ENCODE data around the gene NTM.
A peak's percentile ranks its signal among the peaks of the same experiment; 100 is the strongest.
"Not testable (repeated sequence)": the region's sequence is repeated elsewhere in the genome, so short reads cannot be mapped to it uniquely, and the experiment has no call there.

Gene NTM

GRCh38 chr11:131424257-131424876, 54.0 kb downstream of the NTM start:
- DNase-seq: not testable (repeated sequence)

GRCh38 chr11:131425285-131425684, 54.9 kb downstream of the NTM start:
- DNase-seq: no peak

DNA sequence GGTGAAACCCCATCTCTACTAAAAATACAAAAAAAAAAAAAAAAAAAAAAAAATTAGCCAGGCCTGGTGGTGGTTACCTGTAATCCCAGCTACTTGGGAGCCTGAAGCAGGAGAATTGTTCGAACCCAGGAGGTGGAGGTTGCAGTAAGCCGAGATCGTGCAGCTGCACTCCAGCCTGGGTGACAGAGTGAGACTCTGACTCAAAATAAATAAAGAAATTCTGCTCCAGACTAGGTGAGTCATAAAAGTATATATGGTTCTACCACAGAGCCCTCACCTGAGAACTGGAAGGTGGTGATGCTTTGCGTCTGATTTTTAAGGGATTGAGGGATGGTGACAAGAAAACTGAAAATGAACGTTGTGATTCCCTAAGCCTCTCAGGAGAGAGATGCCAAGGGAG, 58.4 kb downstream of the NTM start:
- no peak for DNase-seq

GRCh38 chr11:131430473-131431208, 60.2 kb downstream of the NTM start:
- peak; percentile 84 for DNase-seq

DNA sequence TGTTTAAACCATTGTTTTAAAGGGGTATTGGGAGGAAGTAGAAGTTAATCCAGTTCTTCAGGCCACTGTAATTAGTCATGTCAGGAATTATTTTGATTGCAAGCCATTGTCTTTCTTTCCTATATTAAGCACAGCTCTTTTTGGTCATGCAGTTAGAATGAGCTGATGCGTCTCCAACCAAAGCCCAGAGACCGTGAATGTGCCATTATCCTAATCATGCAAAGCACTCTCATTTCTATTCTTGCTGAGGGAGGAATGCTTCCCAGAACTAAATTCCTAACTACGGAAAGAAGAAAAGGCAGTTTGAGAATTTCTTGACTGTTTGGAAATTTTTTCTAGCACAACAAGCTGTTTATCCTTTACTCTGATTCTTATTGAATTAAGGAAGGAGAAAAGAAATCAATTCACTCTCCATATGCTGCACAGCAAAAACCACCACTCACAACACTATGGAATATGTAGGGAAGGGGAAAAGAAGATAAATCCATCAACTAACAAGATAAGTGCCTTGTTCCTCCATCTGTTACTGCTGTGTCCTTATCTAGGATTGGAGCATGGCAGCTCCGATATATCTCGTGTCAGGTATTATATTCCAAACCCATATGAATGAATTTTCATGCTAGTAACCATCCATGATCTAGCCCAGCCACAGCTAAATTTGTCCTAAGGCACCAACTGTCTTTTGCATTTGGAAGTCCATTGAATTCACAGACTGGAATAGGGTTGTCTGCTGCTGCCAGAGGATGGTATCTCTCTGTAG, 70.8 kb downstream of the NTM start:
- DNase-seq: no peak

- DNase-seq: no peak
These were observed 76.3 kb downstream of the NTM start for GRCh38 chr11:131446590-131447275.

GRCh38 chr11:131447277-131447815, 76.9 kb downstream of the NTM start:
- DNase-seq: no peak

DNA sequence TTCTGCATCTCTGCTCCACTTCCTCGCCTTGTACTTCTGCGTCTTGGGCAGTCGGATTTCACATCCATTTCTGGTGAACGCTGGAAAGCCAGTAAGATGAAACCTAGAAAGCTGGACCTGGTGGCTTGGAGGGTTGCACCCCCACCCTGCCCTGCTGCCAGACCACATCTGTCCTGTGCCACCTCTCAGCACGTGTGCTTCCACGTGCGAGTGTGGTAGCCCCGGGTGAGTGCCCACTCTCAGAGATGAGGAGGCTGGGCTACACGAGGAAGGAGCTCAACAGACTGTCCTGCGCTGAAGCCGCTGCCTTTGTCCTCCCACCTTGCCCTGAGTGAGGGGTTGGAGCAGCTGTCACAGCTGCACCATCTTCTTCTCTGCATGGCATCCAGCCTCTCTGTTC, 77.5 kb downstream of the NTM start:
- no peak for DNase-seq

DNA sequence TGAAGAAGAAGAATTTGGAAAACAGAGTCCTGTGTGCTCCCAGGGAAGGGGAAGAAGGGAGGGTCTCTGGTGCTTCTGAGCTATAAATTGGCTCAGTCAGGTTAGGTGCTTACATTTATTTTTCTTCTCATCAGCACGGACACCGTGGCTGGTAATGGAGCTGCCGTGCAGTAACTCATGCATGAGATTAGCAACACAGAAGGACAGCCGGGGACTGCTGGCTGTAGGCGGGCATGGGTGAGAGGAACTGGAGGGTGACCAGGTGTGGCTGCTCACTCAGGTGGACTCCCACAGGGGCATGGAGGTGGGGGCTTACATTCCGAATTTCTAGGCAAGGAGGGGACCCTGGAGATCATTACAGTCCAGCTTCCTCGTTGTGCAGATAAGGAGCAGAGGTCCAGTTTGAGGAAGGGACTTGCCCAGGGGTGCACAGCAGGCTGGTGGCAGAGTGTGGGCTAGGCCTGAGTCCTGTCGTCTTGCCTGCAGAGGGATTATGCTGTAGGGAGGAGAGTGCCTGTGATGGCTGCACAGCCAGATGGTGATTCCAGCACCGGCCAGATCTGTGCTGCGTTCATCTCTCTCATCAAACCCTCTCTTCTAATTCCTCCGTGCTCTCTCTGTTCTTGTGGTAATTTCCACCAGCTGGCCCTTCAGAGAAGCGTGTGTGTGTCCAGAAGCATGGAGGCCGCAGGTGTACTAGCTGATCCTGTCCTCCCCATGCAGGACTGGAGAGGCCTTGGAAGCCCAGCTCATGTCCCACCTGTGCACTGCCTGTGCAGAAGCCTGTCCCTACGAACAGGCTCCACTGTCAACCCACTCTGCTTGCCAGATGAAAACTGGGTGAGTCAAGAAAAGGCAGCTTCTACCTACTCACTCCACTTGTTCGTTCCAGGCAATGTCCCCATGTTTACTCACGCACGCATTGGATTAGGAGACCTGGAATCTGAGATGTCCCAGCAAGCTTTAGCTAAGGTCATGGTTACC, 78.9 kb downstream of the NTM start:
- DNase-seq: no peak

- DNase-seq: no peak
These were observed 84.1 kb downstream of the NTM start for GRCh38 chr11:131454490-131454889.

DNA sequence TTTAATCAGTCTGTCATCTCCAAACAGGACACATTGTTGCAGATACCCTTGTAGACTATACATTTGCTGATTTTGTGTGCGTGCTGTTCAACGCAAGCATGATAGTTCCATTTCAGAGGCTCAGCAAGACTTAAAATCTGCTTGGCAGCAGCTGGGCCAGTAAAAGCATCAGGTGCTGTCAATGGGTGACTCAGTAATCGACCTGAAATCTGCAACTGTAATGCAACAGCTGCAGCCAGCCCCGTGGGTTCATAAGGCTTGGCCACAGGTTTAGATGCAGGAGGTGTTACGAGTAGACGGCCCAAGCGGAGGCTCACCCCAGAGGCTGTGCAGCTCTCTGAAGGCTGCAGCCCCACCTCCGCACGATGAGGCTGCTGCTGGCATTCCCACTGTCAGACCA, 84.6 kb downstream of the NTM start:
- DNase-seq: no peak

GRCh38 chr11:131455843-131456704, 85.7 kb downstream of the NTM start:
- no peak for DNase-seq

DNA sequence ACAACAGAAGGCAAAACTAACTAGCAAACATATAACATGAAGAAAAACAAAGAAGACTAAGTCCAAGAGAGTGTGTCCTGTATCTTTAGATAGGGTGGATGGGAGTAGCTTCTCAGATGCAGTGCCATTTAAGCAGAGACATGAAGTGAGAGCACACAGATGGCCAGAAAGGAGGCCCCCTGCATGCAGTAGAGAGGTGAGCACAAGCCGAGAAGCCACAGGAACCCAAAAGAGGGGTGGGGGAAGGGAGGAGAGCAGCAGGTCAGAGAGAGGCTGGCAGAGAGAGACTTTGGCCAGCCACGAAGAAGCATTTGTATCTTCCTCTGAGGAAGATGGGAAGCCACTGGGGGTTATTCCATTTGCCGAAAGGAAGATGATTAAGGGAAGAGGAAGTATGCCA, 86.7 kb downstream of the NTM start:
- DNase-seq: no peak

DNA sequence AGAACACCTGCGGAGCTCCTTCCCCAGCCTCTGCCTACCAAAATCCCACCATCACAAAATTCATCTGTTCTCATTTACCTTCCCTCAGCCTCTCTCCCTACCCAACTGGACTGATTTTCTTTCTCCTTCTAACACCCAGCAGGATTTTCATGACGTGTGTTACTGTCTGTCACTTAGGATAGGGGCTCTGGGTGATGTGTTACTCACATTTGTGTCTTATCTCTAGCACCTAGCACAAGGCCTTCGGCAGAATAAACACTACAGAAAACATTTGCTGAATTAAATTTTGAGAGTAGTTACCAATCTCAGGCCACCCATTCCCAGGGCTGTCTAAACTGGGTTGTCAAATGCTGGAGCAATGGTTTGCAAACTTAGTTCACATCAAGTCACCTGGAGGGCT, 88.0 kb downstream of the NTM start:
- DNase-seq: no peak

GRCh38 chr11:131460931-131461330, 90.5 kb downstream of the NTM start:
- DNase-seq: no peak

- DNase-seq: no peak
These were observed 92.2 kb downstream of the NTM start for GRCh38 chr11:131462622-131463021.

DNA sequence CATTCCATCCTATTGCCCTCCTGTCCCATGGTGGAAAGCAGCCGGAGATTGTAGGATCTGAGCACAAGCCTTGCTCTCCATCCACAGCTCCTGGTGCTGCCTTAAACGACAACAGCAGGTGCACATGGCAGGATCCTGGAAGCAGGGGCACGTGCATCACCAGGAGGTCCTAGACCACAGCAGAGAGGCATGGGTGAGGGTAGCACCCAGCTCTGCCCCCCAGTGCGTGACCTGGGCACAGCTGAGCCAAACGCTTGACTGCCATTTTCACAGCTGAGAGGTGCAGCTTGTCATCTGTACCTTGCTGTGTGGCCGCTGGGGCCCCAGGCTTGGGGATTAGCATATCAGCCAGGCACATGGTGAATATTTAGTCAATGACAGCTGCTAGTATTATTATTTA, 92.7 kb downstream of the NTM start:
- DNase-seq: no peak

GRCh38 chr11:131463649-131464425, 93.4 kb downstream of the NTM start:
- DNase-seq: no peak

DNA sequence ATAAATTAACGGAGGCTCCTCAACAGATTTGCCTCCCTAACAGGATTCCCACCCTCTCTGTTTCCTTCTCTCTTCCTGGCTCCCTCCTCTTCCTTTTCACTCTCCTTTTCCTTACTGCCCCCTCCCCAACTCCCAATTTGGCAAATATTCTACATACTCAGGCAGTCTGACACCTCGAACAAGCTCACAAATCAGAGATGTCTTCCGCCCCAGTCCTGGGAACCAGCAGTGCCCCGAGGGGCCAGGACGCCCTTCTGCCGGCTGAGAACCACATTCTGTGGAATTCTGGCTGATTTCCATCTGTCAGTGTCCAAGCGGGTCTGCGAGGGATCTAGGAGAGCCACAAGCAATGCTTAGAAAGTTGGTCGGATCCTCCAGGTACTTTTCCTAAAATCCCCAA, 94.0 kb downstream of the NTM start:
- no peak for DNase-seq

DNA sequence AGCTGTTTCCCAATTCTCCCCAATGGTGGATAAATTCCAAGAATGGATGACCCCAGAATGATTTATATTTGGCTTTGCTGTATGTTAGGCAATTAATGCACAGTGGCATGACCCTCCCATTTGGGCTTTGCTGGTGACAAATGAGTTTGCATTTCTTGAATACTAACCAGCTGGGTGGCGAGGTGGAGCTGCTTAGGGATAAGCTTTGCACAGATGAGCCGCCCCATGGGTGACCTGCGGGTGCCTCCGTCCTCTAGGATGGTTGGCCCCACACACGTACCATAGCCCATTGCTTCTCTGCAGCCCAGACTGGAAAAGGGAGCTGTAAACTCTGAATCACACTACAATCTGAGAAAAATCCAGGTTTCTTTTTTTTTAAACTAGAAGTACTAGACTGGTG, 94.6 kb downstream of the NTM start:
- no peak for DNase-seq

Measured in GF-D8 (cell line).